Anterior cingulate cortex (tissue), 58 donors: Measurements from ENCODE around the gene GNG14.
"Not testable (repeated sequence)": the region's sequence is repeated elsewhere in the genome, so short reads cannot be mapped to it uniquely, and the experiment has no call there.

Experiments
- DNase-seq, 58 donors: peaks; one replicate each; lab custom pipeline; 2025; lab: John Stamatoyannopoulos, UW

Gene GNG14

GRCh38 chr19:12687496-12688196 lies at the start of gene GNG14:
TSS of gene GNG14 (plus strand) at chr19:12687998. CDS start at chr19:12688049, 51 bp downstream.
- no peak for DNase-seq

DNA sequence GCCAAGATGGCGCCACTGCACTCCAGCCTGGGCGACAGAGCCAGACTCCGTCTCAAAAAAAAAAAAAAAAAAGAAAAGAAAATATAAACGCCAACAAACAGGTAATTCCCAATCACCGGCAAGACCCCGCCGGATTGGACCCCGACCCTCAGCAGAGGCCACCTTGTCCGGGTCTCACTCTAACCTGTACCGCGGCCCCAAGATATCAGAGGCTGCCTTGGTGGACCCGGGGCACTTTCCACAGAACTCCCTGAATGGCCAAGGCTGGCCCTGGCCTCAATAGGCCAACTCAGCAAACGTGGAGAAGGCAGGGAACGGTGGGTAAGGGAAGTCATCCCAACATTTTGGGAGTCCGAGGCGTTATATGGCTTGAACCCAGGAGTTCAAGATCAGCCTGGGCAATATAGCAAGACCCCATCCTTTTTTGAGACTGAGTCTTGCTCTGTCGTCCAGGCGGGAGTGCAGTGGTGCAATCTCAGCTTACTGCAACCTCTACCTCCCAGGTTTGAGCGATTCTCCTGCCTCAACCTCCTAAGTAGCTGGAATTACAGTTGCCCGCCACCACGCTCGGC lies 49.1 kb upstream of the GNG14 start:
- no peak for DNase-seq

DNA sequence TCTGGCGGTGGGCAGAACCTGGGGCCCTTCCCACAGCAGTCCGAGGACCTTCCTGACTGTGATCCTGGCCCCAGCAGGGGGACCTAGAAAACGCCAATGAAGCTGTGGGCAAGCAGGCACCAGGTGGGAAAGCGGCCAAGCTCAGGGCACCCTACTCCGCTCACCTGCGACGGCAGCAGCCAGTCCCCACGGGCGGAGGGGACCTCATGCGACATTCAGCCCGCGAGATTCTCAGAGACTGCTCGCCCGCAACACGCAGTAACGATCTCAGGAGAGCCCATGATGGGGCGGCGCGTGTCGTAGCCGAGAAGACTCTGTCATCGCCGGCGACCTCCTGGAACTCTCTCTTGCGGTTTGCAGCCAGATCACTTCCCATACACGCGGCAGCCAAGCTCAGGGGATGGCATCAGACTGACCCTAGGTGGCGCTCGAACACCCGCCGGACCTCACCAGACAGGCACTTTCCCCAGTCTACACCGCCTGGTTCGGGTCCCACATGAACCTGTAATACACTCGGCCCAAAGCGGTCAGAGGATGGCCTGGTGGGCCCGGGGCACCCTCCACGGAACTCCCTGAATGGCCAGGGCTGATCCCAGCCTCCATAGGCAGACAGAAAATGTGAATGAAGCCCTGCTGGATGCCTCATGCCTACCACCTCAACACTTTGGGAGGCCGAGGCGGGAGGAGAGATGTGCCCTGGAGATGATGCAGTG lies 47.7 kb upstream of the GNG14 start:
- DNase-seq, result peak in 55 of 58 donors; percentile 8 to 79 (median 52)

DNA sequence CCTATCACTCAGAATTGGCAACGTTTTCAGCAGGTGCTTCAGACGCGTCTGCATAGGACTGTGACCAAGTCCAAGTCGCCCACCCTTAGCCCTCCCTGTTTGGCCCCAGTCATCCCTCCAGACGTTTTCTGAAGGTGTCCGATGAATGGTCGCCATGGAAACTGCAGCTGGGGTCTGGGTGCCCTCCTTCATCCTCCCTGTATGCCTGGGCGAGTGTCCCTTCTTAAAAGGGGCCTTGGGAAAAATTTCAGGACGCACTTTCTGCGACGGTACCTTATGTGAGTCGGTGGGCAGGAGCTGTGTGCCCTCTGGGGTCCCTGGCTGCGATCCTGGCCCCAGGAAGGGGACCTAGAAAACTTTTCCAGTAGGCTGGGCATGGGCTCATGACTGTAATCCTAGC lies 46.3 kb upstream of the GNG14 start:
- no peak for DNase-seq

DNA sequence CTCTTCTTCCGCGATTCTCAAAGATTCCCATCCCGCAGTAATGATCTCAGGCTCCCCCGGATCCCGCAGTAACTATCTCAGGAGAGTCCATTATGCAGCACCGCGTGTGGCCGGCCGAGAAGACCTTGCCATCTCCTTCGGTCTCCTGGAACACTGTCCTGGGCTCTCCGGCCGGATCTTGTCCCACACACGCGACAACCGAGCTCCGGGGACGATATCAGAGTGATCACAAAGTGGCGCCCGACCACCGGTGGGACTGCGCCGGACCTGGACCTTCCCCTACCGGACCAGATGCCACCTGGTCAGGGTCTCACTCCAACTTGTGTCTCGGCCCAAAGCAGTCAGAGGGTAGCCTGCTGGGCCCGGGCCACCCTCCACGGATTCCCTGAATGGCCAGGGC lies 45.3 kb upstream of the GNG14 start:
- DNase-seq, result no peak

GRCh38 chr19:12643716-12644115 lies 44.1 kb upstream of the GNG14 start:
- not testable (repeated sequence) for DNase-seq

- DNase-seq, result no peak
These were observed 41.2 kb upstream of the GNG14 start for GRCh38 chr19:12646551-12646950.

GRCh38 chr19:12647047-12647446 lies 40.8 kb upstream of the GNG14 start:
- DNase-seq, result no peak

GRCh38 chr19:12647490-12648071 lies 40.2 kb upstream of the GNG14 start:
- peak in 16 of 58 donors; percentile 1 to 43 (median 24) for DNase-seq

DNA sequence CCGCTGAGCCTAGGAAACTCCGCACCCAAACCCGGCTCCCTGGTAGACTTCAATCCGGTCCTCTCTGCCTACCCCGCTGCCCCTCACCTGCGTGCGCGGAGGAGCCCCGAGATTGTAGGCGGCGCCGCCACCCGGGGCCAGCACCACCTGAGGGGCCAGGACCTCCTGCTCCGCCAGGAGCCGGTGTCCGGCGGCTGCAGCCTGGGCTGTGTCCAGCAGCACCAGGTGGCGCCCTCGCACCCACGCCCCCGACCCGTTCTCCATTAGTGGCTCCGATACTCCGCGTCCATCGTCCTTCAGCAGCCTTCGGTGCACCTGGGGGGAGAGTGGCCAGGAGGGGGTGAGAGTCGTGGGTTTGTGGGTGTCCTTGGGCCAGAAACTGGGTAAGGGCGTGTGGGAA lies 39.7 kb upstream of the GNG14 start:
- peak in 1 of 58 donors; percentile 31 for DNase-seq

DNA sequence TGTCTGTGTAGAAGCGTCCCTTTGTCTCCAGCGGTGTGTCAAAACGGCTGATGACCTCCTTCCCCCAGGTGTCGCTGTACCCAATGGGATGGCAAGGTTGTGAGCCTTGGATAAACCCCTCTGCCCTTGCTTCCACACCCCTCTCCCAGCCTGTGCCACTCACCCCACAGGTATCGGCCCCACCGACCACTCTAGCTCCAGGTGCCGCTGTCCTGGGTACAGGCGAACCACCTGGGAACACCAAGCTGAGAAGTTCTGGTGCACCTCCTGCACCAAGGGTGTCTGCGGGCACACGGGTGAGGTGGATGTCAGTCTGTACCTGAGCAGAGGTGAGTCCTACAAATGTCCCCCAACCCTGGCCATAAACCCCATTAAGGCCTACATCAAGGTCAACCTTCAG lies 37.9 kb upstream of the GNG14 start:
- no peak for DNase-seq

DNA sequence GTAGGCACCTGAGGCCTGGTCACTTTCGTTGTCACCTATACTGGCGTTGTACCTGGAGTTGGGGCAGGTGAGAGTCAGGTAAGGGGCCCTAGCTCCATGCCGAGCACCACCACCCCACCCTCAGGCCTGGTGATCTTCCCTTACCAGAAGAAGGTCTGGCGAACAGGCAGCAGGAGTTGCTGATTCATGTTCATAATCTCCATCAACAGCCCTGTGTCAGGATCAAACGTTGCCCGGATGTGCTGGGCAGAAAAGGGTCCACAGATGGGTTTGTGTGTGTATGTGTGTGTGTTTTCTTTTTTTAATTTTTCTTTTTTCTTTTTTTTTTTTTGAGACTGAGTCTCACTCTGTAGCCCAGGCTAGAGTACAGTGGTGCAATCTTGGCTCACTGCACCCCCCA lies 35.6 kb upstream of the GNG14 start:
- DNase-seq, result no peak

- DNase-seq, result no peak
These were observed 32.3 kb upstream of the GNG14 start for GRCh38 chr19:12655546-12655945.

DNA sequence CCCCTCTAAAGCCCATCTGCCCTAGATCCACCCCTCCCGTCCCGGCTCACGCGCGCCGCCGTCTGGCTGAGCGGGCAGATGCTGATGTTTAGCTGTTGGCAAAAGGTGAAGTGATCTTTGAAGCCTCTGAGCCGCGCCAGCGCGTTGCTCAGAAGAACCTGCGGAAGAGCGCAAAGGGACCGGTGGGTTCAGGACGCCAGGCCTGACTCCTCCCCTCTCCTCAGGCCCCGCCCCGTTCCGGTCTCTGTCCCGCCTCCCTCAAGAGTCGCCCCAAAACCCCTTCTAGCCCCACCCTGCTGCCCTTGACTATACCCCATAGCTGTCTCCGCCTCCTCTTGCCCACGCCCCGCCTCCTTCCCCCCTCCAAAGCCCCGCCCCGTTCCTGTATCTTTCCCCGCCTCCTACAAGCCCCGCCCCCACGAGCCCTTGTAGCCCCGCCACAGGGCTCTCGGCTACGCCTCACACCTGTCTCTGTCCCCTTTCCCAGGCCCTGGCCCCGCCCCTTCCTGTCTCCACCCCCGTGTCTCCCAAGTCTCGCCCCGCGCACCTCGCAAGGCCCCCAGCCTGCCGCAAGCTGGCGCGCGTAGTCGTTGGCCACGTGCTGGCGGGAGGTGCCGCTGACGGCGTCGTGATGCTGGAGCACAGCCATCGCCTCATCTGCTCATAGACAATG lies 30.8 kb upstream of the GNG14 start:
- DNase-seq, result no peak

GRCh38 chr19:12657966-12658365 lies 29.8 kb upstream of the GNG14 start:
- DNase-seq, result no peak

- peak in 15 of 58 donors; percentile 3 to 65 (median 28) for DNase-seq
These were observed 26.8 kb upstream of the GNG14 start for GRCh38 chr19:12660980-12661379.

GRCh38 chr19:12664406-12665280 lies 23.2 kb upstream of the GNG14 start:
- peak in 1 of 58 donors; percentile 17 for DNase-seq

GRCh38 chr19:12665281-12665573 lies 22.6 kb upstream of the GNG14 start:
- peak in 17 of 58 donors; percentile 3 to 52 (median 16) for DNase-seq

DNA sequence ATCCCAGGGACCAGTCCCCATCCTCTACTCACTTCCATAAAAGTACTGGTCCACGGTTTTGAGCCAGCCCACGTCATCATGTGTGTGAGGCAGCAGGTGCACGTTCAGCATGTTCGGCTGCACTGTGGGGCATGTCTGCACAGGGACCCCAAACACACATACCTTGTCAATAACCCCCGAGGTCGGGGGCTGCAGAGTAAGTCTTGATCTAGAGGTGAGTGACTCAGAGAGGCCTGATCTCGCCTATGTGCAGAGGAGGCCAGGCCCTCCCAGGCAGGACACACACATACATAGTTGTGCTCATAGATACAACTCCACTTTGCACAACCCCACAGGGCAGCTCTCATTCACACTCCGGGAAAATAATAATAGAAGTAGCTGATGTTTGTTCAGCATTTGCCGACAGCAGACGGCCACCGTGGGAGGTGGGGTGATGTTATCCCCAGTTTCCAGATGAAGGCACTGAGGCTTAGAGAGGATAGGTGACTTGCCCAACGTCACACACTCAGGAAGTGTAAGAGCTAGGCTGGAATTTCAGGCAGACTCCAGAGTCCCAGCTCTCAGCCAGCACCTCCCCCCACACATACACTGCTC lies 22.0 kb upstream of the GNG14 start:
- no peak for DNase-seq
